HG03558 (cell line): ENCODE results near the gene TSR3.

Source experiments
- ATAC-seq: cut with Tn5 transposase; IDR thresholded peaks from one replicate; pipeline ENCODE4 v1.9.1; 2021; ENCODE audit warnings: moderate number of reproducible peaks; ENCODE audit not compliant: unreplicated experiment; ENCODE audit errors: extremely low read depth

Gene TSR3

DNA sequence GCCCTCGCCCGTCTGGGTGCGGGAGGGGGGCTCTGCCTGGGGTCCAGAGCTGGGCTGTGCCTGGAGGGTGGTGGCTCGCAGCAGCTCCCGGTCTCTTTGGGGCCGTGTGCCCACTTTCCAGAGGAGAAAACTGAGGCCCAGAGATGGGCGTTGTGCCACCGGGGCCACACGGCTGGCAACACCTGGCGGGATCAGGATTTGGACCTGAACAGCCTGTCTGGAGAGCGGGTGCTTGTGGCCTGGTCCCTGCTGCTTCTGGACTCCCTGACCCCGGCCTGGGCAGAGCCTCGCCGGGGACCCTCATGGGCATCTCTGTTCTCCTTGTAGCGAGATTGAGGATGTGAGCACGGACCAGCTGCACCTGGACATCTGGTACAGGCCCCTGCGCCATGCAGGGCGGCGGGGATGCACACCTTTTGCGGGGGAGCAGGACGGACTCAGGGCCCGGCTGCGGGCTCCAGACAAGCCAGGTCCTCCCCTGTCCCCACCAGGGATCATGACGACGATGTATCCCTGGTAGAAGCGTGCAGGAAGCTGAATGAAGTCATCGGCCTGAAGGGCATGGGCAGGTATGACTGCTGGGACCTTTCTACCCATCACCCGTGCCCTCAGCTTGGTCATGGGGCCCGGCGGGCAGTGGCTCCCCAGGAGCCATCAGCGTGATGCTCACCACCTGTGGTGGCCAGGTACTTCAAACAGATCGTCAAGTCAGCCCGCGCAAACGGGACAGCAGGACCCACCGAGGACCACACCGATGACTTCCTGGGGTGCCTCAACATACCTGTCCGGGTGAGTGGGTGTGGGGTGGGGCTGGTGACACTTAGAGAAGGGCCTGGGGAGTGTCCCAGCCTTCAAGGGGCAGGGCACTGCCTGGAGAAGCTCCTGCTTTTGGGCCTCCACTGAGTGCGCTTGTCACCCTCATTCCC lies 9.9 kb downstream of the TSR3 start:
- no peak for ATAC-seq

DNA sequence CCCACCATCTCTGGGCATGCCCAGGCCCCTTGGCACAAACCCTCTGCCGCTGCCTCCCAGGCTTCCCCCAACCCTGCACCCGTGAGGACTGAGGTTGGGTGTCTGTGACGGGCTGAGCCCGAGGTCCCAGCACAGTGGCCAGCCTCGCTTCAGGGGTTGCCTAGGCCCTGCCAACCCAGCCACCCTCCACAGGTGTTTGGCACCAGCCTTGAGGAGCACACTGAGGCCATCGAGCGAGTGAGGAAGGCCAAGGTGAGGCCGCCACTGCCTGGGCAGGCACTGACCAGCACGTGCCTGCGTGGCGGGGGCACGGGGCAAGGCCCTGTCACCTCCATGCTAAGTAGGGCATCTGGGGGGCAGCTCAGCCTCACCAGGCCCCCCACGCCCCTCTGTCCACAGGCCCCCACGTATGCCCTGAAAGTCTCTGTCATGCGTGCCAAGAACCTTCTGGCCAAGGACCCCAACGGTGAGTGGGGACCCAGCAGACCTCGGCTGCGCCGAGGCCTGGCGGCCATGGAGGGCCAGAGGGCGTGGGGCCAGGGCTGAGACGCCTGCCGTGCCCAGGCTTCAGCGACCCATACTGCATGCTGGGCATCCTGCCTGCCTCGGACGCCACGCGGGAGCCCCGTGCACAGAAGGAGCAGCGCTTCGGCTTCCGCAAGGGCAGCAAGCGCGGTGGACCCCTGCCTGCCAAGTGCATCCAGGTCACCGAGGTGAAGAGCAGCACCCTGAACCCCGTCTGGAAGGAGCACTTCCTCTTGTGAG lies 10.8 kb downstream of the TSR3 start:
- no peak for ATAC-seq

DNA sequence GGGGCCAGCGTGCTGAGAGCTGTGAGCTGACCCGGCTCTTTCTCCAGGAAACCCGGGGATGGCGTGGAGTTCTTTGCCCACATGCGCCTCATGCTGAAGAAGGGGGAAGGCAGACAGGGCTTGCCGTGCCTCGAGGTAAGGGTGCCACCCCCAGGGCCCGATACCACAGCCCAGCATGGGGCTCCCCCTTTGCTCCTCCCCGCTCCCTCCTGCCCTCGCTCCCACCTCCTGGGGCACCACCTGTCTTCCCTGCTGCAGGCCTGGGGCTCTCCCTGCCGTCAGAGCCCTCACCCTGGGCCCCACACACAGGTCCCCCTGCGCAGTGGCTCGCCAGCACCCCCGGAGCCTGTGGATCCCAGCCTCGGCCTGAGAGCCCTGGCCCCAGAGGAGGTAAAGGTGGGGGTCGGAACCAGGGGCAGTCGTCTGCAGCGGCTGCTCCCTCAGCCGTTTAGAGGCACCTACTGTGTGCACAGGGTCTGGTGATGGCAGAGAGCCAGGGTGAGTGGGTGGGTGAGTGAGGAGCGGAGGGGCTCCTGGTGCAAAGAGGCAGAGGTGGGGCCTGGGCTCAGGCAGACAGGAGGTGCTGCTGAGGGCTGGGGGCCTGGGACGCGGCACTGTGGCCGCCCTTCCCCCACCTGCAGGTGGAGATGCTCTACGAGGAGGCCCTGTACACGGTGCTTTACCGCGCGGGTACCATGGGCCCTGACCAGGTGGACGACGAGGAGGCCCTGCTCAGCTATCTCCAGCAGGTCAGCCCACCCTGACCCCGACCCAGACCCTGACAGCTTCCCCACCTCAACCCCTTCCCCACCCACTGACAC lies 12.6 kb downstream of the TSR3 start:
- ATAC-seq: no peak

DNA sequence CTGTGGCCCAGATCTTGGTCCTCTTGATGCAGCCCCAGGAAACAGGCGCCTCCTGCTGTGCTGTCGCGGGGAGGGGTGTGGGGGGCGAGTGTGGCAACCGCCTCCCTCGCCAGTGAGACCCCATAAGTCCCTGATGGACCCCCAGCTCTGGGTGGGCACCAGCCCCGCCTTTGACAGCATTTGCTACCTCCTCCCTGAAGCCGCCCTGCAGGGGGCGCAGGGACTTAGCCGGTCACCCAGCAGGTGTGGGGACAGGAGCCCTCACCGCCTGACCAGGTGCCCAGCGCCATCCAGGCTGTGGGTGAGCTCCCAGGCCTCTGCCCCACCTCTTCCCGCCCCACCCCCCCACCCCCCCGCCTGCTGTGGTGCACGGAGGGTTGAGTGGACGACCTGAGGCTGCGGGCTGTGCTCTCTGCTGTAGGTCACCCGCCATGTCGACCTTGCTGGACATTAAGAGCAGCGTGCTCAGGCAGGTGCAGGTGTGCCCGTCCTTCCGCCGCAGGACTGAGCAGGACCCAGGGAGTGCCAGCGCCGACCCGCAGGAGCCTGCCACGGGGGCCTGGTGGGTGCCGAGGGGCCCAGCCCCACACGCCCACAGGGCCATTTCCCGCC lies 13.5 kb downstream of the TSR3 start:
- no peak for ATAC-seq

GRCh38 chr16:1337486-1337885 lies 14.2 kb downstream of the TSR3 start:
- ATAC-seq: no peak

DNA sequence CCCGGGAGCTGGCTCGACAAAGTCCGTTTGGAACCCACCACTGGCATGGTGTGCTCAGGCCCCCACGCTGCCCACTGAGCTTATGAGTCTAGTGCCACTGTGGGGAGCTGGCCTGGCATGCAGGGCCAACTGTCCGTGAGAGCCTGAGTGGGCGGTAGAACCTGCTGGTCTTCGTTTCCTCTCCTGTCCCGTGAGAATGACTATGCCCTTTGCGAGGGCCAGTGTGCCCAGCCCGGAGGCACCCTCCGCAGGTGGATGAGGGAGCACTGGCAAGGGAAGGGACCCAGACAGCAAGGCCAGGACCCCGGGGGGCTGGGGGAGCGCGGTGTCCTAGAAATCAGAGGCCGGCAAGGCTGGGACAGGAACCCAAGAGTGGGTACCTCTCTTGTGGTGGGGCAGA lies 15.1 kb downstream of the TSR3 start:
- ATAC-seq: no peak

DNA sequence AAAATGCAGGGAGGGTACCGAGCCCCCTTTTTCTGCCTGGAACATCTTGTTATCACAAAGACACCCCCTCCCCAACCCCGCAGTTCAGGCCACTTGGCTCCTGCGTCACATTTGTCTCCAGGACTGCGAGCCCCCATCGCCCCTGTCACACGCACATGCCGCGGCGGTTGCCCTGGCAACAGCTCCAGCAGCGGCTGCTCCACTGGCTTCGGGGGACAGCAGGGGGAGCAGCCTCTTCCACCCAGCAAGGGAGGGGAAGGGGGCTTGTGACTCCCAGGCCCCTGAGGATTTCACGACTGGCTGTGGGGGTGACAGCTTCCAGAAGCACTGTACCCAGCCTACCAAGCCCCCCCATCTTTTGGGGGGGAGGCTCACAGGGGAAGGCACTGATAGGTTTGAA lies 15.7 kb downstream of the TSR3 start:
- ATAC-seq: no peak

- no peak for ATAC-seq
Measured at GRCh38 chr16:1335211-1335971, 16.3 kb downstream of the TSR3 start.

GRCh38 chr16:1334739-1335138 lies 16.9 kb downstream of the TSR3 start:
- no peak for ATAC-seq

DNA sequence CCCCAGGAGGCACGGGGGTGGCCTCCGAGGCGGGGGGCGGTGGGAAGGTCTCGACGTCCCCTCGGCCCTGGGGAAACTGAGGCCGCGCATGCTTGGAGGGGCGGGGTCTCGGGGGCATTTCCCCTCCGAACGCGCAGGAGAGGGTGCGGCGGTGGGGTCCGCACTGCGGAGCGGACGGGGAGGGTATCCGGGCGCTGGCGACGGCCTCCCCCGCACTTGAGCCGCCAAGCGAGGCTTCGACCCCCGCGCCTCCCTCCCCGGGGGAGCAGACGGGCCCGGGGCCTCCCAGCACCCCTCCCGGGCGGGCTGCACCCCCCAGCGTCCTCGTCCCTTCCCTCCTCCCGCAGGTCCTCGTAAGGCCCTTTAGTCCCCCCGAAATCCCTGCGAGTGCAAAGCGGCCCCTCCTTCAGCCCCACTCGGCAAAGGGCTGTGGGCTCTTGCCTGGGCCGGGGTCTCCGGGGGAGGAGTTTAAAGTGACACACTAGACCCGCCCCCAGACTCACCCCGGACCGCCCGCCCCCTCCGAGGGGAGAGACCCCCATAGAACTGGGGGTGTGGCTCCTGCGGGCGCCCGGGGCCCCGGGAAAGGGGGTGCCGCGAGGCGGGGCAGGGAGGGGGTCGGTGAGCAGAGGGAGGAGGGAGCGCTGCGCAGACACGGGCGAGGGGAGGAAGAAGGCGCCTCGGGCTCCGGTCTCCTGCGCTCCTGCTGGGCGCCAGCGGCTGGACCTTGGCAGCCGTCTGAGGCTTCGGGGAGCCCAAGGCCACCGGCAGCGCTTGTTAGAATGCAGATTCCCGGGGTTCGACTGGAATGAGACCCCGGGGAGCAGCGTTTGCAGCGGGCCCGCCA lies 17.6 kb downstream of the TSR3 start:
- no peak for ATAC-seq

- no peak for ATAC-seq
Measured at GRCh38 chr16:1333149-1333812, 18.4 kb downstream of the TSR3 start, which contains the start of gene BAIAP3. TSS of gene BAIAP3 (plus strand) at chr16:1333645. CDS start at chr16:1338550, 4,905 bp downstream.

GRCh38 chr16:1332618-1333148 lies 19.0 kb downstream of the TSR3 start:
- no peak for ATAC-seq

- no peak for ATAC-seq
Measured at GRCh38 chr16:1331712-1332617, 19.7 kb downstream of the TSR3 start.

- no peak for ATAC-seq
Measured at GRCh38 chr16:1330931-1331711, 20.6 kb downstream of the TSR3 start.

- no peak for ATAC-seq
Measured at GRCh38 chr16:1330260-1330914, 21.3 kb downstream of the TSR3 start.
